ENCODE measurements around the gene CRACR2A. TPM values are rescaled to one million over a fixed set of nuclear protein-coding genes. Genes with fewer than 3 reads are reported as not detected.

The CRACR2A gene
- total RNA-seq, 1 donor: 9.5 TPM

DNA sequence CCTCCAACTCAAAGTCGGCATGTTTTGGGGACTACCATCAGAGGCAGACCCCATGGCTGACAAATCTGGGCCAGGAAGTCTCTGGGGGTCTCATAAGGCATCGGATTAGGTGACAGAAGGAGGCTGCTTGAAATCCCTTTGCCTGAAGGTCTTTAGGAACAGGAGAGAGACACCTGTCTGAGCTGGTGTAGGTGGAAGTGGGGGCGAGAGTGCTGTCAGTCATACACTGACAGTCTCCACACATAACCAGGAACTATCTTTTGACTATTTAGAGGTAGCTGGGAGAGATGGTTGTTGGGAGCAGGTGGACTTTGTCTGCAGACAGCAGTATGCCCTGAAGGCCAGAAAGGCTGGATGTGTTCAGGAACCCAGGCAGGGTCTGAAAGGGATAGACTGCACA, 163.2 kb downstream of the CRACR2A start:
- no peak for DNase-seq (ENCODE audit: low read depth)
- H3K4me3 ChIP-seq (ENCODE audit: low read depth, low read length): no peak overlapping the region

DNA sequence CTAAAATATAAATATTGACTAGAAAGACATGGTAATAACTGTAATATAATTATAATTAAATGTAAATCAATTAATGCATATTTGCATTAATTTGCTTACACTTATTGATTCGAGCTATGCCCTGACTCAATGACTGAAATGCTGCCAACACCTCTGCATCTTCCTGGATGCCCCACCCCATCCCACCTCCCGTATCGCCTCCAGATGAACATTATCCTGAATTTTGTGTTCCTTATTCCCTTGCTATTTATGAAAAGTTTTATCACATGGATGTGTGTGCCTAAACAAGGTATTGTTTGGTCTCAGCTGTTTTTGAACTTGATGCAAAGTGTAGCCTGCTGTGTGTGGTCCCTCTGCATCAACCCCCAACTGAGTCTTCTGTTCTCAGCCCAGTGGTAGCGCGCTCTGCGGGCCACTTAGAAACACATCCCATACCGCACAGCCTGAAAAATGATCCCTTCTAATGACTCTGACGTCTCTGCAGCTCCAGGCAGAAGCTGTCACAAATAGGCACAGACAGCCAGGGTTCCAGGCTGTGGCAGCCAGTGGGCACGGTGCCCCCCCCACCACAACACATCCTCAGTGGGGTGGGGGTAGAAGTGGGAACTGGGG, 165.4 kb downstream of the CRACR2A start:
- no peak for DNase-seq (ENCODE audit: low read depth)
- TF ChIP-seq, protein P1, sequence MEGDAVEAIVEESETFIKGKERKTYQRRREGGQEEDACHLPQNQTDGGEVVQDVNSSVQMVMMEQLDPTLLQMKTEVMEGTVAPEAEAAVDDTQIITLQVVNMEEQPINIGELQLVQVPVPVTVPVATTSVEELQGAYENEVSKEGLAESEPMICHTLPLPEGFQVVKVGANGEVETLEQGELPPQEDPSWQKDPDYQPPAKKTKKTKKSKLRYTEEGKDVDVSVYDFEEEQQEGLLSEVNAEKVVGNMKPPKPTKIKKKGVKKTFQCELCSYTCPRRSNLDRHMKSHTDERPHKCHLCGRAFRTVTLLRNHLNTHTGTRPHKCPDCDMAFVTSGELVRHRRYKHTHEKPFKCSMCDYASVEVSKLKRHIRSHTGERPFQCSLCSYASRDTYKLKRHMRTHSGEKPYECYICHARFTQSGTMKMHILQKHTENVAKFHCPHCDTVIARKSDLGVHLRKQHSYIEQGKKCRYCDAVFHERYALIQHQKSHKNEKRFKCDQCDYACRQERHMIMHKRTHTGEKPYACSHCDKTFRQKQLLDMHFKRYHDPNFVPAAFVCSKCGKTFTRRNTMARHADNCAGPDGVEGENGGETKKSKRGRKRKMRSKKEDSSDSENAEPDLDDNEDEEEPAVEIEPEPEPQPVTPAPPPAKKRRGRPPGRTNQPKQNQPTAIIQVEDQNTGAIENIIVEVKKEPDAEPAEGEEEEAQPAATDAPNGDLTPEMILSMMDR (IDR thresholded peaks at IDR 0.05; ENCODE audit: insufficient read depth, low read depth, low read length): no peak

More for the DNA sequence above, 163.2 kb downstream of the CRACR2A start:
- TF ChIP-seq, protein P1 (IDR thresholded peaks at IDR 0.05; ENCODE audit: insufficient read depth, low read depth, low read length): no peak

GRCh38 chr12:3583656-3584334, 169.1 kb downstream of the CRACR2A start:
- TF ChIP-seq, protein P1 (IDR thresholded peaks at IDR 0.05; ENCODE audit: insufficient read depth, low read depth, low read length): no peak
- no peak overlapping the region for H3K4me3 ChIP-seq (ENCODE audit: low read depth, low read length)
- DNase-seq (ENCODE audit: low read depth): no peak

More for the DNA sequence above, 165.4 kb downstream of the CRACR2A start:
- H3K4me3 ChIP-seq (ENCODE audit: low read depth, low read length): no peak overlapping the region

GRCh38 chr12:3580094-3580749, 172.7 kb downstream of the CRACR2A start:
- no peak overlapping the region for H3K4me3 ChIP-seq (ENCODE audit: low read depth, low read length)
- TF ChIP-seq, protein P1 (IDR thresholded peaks at IDR 0.05; ENCODE audit: insufficient read depth, low read depth, low read length): no peak
- DNase-seq (ENCODE audit: low read depth): no peak

DNA sequence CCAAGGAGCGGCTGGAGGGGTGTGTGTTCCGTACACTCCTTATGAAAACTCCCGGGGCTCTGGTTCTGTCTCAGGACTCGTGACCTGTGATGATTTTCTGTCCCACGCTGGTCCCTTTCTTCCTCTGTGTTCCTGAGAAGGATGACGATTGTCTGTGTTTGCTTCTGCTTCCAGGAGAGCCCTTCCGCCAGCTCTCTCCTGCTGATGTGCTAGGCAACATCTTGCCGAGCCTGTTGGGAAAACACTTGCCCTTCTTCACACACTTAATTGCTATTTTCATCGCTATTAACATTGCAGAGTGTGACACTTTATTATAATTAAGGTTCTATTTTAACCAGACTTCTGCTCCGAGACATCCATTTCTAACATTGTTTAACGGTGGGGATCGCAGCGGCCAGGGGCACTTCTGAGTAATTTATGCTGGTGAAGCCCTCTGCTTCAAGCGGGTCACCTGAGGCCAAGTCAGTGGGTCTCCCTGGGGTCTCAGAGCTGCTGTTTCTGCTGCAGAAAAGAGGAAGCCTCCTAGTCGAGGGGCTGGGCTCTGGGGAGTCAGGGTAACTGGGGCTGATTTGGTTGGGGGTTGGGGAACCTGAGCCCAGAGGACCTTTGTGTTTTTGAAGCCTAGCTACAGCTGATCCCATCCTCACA, 173.3 kb downstream of the CRACR2A start:
- TF ChIP-seq, protein P1 (IDR thresholded peaks at IDR 0.05; ENCODE audit: insufficient read depth, low read depth, low read length): no peak
- no peak for DNase-seq (ENCODE audit: low read depth)
- H3K4me3 ChIP-seq (ENCODE audit: low read depth, low read length): no peak overlapping the region

DNA sequence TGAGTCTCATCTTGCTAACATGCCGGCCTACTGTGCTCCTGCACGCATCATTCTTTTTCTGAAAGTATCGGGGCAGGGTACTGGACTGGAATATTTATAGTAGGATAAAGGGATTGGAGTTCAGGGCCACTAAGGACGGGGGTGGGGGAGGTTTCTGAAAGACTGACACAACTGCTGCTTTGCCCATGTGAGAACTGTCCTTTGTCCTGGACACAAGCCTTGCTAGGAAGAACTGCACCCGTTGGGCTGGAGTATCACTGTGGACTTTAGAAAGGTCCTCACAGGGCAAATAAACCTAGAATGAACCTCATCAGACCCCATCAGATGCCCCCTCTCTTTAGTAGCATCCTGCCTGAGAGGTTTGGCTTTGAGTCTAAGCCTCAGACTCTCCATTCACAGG, 174.4 kb downstream of the CRACR2A start:
- no peak for DNase-seq (ENCODE audit: low read depth)
- no peak overlapping the region for H3K4me3 ChIP-seq (ENCODE audit: low read depth, low read length)
- TF ChIP-seq, protein P1 (IDR thresholded peaks at IDR 0.05; ENCODE audit: insufficient read depth, low read depth, low read length): no peak
